Neural crest cell (in vitro differentiated cells): ENCODE data around the gene ETNK2. TPM values are rescaled to one million over a fixed set of nuclear protein-coding genes. Genes with fewer than 3 reads are reported as not detected.

Experiments used
- DNase-seq: peaks from one replicate; pipeline ENCODE4 v3.0.0; 2021; ENCODE audit warnings: low read depth, mixed read lengths, low spot score
- H3K27ac Mint-ChIP-seq: one replicate; pipeline ENCODE4 v1.8.0; 2021; ENCODE audit warnings: mild to moderate bottlenecking, mixed read lengths; ENCODE audit not compliant: unreplicated experiment
- H3K27me3 Mint-ChIP-seq: 2 replicates; pipeline ENCODE4 v1.8.0; 2021; ENCODE audit warnings: low read depth, mild to moderate bottlenecking, mixed read lengths
- H3K36me3 Mint-ChIP-seq: 2 replicates; pipeline ENCODE4 v1.8.0; 2021; ENCODE audit warnings: low read depth, mild to moderate bottlenecking, mixed read lengths
- H3K4me1 Mint-ChIP-seq: 2 replicates; pipeline ENCODE4 v1.8.0; 2021; ENCODE audit warnings: mixed read lengths
- H3K4me3 Mint-ChIP-seq: one replicate; pipeline ENCODE4 v1.8.0; 2021; ENCODE audit warnings: mild to moderate bottlenecking, mixed read lengths
- H3K9me3 Mint-ChIP-seq: 2 replicates; pipeline ENCODE4 v1.8.0; 2021; ENCODE audit warnings: mixed read lengths
- total RNA-seq: library from RNA; stranded (reverse); gene quantifications from 2 replicates; pipeline ENCODE4 v1.2.1, GENCODE V29; 2021
- TF ChIP-seq, protein P1 (sequence below): fragments of 200-600 bp; sonication (generic); conservative IDR thresholded peaks from 2 replicates; pipeline ENCODE4 v1.5.0; 2021; ENCODE audit warnings: antibody characterized with exemption, mild to moderate bottlenecking

ETNK2 gene
- total RNA-seq, 1 donor from 2014 or later = 14.5 TPM

DNA sequence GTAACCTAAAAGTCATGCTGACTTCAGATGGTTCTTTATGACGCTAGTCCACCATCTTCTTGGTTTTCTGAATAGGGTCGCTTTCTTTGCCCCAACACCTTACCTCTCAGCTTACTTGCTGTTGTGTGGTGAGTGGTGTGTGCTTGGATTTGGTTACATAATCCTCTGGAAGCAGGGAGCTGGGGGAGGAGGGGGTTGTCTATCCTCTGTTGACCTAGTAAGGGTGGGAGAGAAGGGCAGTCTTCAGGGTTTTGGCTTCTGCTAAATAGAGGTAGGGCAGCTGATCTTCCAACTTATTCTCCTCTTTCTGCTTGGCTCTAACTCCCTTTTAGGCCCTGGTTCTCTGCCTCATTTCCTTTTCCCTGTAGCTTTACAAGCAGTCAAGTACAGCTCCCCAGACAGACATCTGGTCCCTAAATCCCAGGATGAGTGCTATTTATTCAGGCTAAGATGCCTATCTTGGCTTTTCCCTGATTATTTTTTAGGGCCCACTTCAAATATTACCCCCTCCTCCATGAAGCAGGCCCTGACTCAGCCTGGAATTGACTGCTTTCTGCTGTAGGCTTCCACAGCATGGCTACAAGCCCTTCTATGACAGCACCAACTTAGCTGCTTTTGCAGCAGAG lies 20.7 kb upstream of the ETNK2 start:
- H3K27ac Mint-ChIP-seq = no peak overlapping the region

DNA sequence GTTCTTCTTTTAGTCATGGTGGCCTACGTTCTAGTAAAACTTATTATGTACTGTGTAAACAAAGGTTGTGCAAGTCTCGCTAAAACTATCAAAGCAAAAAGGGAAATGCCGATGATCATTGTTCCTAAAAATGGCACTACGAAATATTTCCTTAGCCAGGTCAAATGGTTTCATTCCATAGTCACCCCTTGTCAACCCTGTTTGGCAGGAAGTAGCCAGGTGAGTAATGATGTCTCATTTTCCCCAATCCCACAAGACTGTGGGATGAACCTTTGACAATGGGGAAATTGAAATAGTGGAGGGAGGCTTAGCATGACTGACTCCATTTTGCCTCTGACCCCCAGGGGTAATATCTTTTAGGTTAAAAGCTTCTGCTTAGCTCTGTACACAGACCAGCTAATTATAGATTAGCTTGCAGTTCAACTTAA lies 19.9 kb upstream of the ETNK2 start:
- no peak overlapping the region for H3K27ac Mint-ChIP-seq
- no peaks in the 10 kb centered on the region for H3K4me1 Mint-ChIP-seq
- TF ChIP-seq, protein P1, sequence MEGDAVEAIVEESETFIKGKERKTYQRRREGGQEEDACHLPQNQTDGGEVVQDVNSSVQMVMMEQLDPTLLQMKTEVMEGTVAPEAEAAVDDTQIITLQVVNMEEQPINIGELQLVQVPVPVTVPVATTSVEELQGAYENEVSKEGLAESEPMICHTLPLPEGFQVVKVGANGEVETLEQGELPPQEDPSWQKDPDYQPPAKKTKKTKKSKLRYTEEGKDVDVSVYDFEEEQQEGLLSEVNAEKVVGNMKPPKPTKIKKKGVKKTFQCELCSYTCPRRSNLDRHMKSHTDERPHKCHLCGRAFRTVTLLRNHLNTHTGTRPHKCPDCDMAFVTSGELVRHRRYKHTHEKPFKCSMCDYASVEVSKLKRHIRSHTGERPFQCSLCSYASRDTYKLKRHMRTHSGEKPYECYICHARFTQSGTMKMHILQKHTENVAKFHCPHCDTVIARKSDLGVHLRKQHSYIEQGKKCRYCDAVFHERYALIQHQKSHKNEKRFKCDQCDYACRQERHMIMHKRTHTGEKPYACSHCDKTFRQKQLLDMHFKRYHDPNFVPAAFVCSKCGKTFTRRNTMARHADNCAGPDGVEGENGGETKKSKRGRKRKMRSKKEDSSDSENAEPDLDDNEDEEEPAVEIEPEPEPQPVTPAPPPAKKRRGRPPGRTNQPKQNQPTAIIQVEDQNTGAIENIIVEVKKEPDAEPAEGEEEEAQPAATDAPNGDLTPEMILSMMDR = no peak
- no peak overlapping the region for H3K4me3 Mint-ChIP-seq
- H3K9me3 Mint-ChIP-seq = peaks cover 4% of the 10 kb centered on the region
- H3K27me3 Mint-ChIP-seq = peaks cover 28% of the 10 kb centered on the region
- DNase-seq = no peak
- H3K36me3 Mint-ChIP-seq = no peaks in the 10 kb centered on the region

More for the DNA sequence above, 20.7 kb upstream of the ETNK2 start:
- Mint-ChIP-seq H3K27me3 (peaks cover 26% of the 10 kb centered on the region), H3K36me3 (no peaks in the 10 kb centered on the region), H3K9me3 (peaks cover 4% of the 10 kb centered on the region), H3K4me3 (no peak overlapping the region), H3K4me1 (no peaks in the 10 kb centered on the region)
- TF ChIP-seq, protein P1 = no peak
- DNase-seq = no peak

DNA sequence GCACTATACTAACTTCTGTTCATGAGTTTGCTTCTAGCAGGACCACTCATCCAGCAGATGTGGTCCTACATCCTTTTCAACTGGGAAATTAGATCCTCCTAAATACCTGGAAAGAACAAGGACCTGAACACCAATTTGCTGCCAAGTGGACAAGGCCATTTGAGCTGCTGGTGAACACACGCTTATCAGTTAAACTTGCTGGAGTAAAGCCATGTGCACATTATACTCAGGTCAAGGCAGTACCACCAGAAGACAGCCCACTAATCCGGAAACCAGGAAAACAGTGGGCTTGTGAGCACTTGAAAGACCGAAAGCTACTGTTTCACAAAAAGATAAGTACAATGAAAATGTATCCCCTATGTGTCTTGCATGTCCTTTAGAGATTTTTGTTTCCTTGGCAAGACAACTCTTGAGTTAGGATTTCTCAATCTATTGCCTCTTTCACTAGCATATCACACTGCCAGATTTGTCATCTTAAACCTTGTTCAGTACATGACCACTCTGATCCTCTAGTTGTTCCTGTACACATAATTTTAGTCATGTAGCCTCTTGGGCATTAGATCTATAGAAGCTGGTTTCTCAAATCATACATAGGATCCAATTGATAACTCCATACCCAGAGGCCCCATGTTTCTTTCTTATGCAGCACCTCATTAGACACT lies 18.8 kb upstream of the ETNK2 start:
- TF ChIP-seq, protein P1 = no peak
- Mint-ChIP-seq H3K27ac (no peak overlapping the region), H3K9me3 (peaks cover 4% of the 10 kb centered on the region), H3K4me1 (no peaks in the 10 kb centered on the region), H3K27me3 (peaks cover 28% of the 10 kb centered on the region), H3K4me3 (no peak overlapping the region), H3K36me3 (no peaks in the 10 kb centered on the region)
- no peak for DNase-seq

DNA sequence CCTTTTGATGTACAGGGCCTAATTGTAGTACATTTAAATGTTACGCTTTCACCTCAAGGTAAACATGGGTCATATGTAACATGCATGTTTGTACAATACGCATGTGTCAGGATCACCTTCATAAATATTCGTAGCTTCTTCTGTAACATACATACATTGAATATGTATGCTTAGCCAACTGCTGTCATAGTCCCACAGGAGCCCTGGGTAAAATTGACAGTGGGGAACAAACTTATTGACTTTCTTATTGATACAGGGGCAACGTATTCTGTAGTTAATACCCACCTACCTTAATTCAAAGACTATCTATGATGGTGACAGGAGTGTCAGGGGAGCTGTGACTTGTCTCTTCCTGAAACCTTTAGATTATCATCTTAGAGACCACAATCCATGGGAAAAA lies 18.0 kb upstream of the ETNK2 start:
- Mint-ChIP-seq H3K4me1 (no peaks in the 10 kb centered on the region), H3K27ac (no peak overlapping the region), H3K27me3 (peaks cover 28% of the 10 kb centered on the region), H3K4me3 (no peak overlapping the region), H3K9me3 (peaks cover 4% of the 10 kb centered on the region), H3K36me3 (no peaks in the 10 kb centered on the region)
- no peak for DNase-seq
- TF ChIP-seq, protein P1 = no peak

DNA sequence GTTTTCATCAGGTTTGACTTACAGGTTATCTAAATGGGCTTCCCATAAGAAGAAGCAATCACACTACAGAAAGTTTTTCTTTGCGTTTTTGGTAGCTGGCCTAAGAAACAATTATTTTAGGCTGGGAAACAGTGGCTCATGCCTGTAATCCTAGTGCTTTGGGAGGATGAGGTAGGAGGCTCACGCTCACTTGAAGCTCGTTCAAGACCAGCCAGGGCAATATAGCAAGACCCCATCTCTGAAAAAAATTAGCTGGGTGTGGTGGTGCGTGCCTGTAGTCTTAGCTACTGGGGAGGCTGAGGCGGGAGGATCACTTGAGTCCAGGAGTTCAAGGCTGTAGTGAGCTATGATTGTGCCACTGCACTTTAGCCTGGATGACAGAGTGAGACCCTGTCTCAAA lies 15.9 kb upstream of the ETNK2 start:
- H3K27ac Mint-ChIP-seq = no peak overlapping the region
- peaks cover 13% of the 10 kb centered on the region for H3K27me3 Mint-ChIP-seq
- TF ChIP-seq, protein P1 = no peak
- no peak overlapping the region for H3K4me3 Mint-ChIP-seq
- H3K36me3 Mint-ChIP-seq = no peaks in the 10 kb centered on the region
- H3K9me3 Mint-ChIP-seq = peaks cover 4% of the 10 kb centered on the region
- DNase-seq = no peak
- no peaks in the 10 kb centered on the region for H3K4me1 Mint-ChIP-seq
